ENCODE results near the gene INO80. TPM values are rescaled to one million over a fixed set of nuclear protein-coding genes. Genes with fewer than 3 reads are reported as not detected.
A peak's percentile ranks its signal among the peaks of the same experiment; 100 is the strongest.

Gene INO80
- total and polyA plus RNA-seq, 2 donors (not counting 1 experiment from before 2014, with no cell fraction given) = 16.3 to 55.7 TPM

- Mint-ChIP-seq H3K9me3 (ENCODE audit: insufficient read depth) (no peaks in the 10 kb centered on the region), H3K27me3 (peaks cover 17% of the 10 kb centered on the region), H3K27ac (no peak overlapping the region), H3K4me1 (peaks cover 22% of the 10 kb centered on the region), H3K4me3 (no peak overlapping the region)
- no peak overlapping the region for H3K27ac ChIP-seq (ENCODE audit: low read length in 2 of 2)
- no peak overlapping the region for H3K9ac ChIP-seq (ENCODE audit: low read length)
- peaks cover 9 to 14% of the 10 kb centered on the region in 2 donors for H3K4me1 ChIP-seq (ENCODE audit: control insufficient read depth in 2 of 2, insufficient read depth in 2 of 2, low read length in 2 of 2)
- H3K79me2 ChIP-seq (ENCODE audit: control insufficient read depth, insufficient read depth, low read length) = no peaks in the 10 kb centered on the region
- H4K20me1 ChIP-seq (ENCODE audit: control insufficient read depth, insufficient read depth, low read length, poor library complexity, severe bottlenecking) = no peaks in the 10 kb centered on the region
- peaks cover 0 to 14% (median 2%) of the 10 kb centered on the region in 4 experiments for H3K27me3 ChIP-seq (replicated peaks in 1 of 4; ENCODE audit: control extremely low read depth in 1 of 4, control insufficient read depth in 3 of 4, insufficient read depth in 4 of 4, low read length in 3 of 4)
- ChIA-PET POLR2A (no interaction called here), CTCF (interaction anchor here (2.0 kb wide), 1 partner anchor 20 kb away, joined by 4 read pairs; no protein-coding TSS in a partner anchor)
- TF ChIP-seq CTCF (IDR thresholded peaks at IDR 0.05) (no peak), EZH2 (IDR thresholded peaks at IDR 0.05; ENCODE audit: borderline replicate concordance, insufficient read depth, low read depth, low read length, poor library complexity, severe bottlenecking) (no peak)
- no peak overlapping the region for H3K4me3 ChIP-seq (ENCODE audit: control extremely low read depth in 1 of 5, extremely low read depth in 1 of 5, insufficient read depth in 1 of 5, low read depth in 2 of 5, low read length in 4 of 5)
- no peak overlapping the region for H3K4me2 ChIP-seq (replicated peaks; ENCODE audit: low read depth, low read length, poor library complexity, severe bottlenecking)
- DNase-seq = no peak
- intact Hi-C loops (cut with micrococcal nuclease) = loop anchor here (5.0 kb wide), 1 partner anchor 168 kb away; the partner anchor contains the start of gene INO80
- no peak for ATAC-seq (ENCODE audit: low read depth)
- H2AFZ ChIP-seq (ENCODE audit: insufficient read depth, low read depth, low read length, poor library complexity, severe bottlenecking) = no peak overlapping the region
- WGBS (ENCODE audit: insufficient coverage) = 75% methylated on average over 4 of the region's 7 CpGs
- H3K36me3 ChIP-seq (replicated peaks in 1 of 2; ENCODE audit: control extremely low read depth in 1 of 2, control insufficient read depth in 1 of 2, extremely low read depth in 1 of 2, insufficient read depth in 2 of 2, low read length in 1 of 2) = no peaks in the 10 kb centered on the region
- H3K9me3 ChIP-seq (ENCODE audit: control extremely low read depth in 1 of 3, control insufficient read depth in 2 of 3, insufficient read depth in 1 of 3, low read length in 2 of 3) = no peaks in the 10 kb centered on the region
These were observed 166.3 kb downstream of the INO80 start for GRCh38 chr15:40949756-40950207.

GRCh38 chr15:40948706-40949473, 167.2 kb downstream of the INO80 start:
- H3K9ac ChIP-seq (ENCODE audit: low read length) = no peak overlapping the region
- Mint-ChIP-seq H3K27ac (no peak overlapping the region), H3K9me3 (ENCODE audit: insufficient read depth) (no peaks in the 10 kb centered on the region), H3K4me3 (no peak overlapping the region), H3K27me3 (peaks cover 17% of the 10 kb centered on the region), H3K4me1 (peaks cover 22% of the 10 kb centered on the region)
- H3K79me2 ChIP-seq (ENCODE audit: control insufficient read depth, insufficient read depth, low read length) = no peaks in the 10 kb centered on the region
- H4K20me1 ChIP-seq (ENCODE audit: control insufficient read depth, insufficient read depth, low read length, poor library complexity, severe bottlenecking) = no peaks in the 10 kb centered on the region
- DNase-seq (no peak), ATAC-seq (ENCODE audit: low read depth) (no peak)
- intact Hi-C loops (cut with micrococcal nuclease) = no loop called here
- no peaks in the 10 kb centered on the region for H3K36me3 ChIP-seq (replicated peaks in 1 of 2; ENCODE audit: control extremely low read depth in 1 of 2, control insufficient read depth in 1 of 2, extremely low read depth in 1 of 2, insufficient read depth in 2 of 2, low read length in 1 of 2)
- no peaks in the 10 kb centered on the region for H3K9me3 ChIP-seq (ENCODE audit: control extremely low read depth in 1 of 3, control insufficient read depth in 2 of 3, insufficient read depth in 1 of 3, low read length in 2 of 3)
- WGBS (ENCODE audit: insufficient coverage) = 66% methylated on average over 20 of the region's 21 CpGs
- no peak overlapping the region for H3K4me2 ChIP-seq (replicated peaks; ENCODE audit: low read depth, low read length, poor library complexity, severe bottlenecking)
- peaks cover 0 to 14% (median 2%) of the 10 kb centered on the region in 4 experiments for H3K27me3 ChIP-seq (replicated peaks in 1 of 4; ENCODE audit: control extremely low read depth in 1 of 4, control insufficient read depth in 3 of 4, insufficient read depth in 4 of 4, low read length in 3 of 4)
- TF ChIP-seq CTCF (IDR thresholded peaks at IDR 0.05) (no peak), EZH2 (IDR thresholded peaks at IDR 0.05; ENCODE audit: borderline replicate concordance, insufficient read depth, low read depth, low read length, poor library complexity, severe bottlenecking) (no peak)
- peaks cover 8 to 13% of the 10 kb centered on the region in 2 donors for H3K4me1 ChIP-seq (ENCODE audit: control insufficient read depth in 2 of 2, insufficient read depth in 2 of 2, low read length in 2 of 2)
- H2AFZ ChIP-seq (ENCODE audit: insufficient read depth, low read depth, low read length, poor library complexity, severe bottlenecking) = peak overlapping the region; percentile 18
- H3K4me3 ChIP-seq (ENCODE audit: control extremely low read depth in 1 of 5, extremely low read depth in 1 of 5, insufficient read depth in 1 of 5, low read depth in 2 of 5, low read length in 4 of 5) = no peak overlapping the region
- POLR2A ChIA-PET = interaction anchor here (0.6 kb wide), 1 partner anchor 397 kb away, joined by 9 read pairs; no protein-coding TSS in a partner anchor
- CTCF ChIA-PET = interaction anchor here (2.0 kb wide), 1 partner anchor 19 kb away, joined by 4 read pairs; no protein-coding TSS in a partner anchor
- H3K27ac ChIP-seq (ENCODE audit: low read length in 2 of 2) = no peak overlapping the region

Data from B cell (primary cell).